GM23338 (cell line): ENCODE results near the gene RAPGEF5.

Experiments used
- EZH2 ChIP-seq: fragments of 200-600 bp; sonication (generic); IDR thresholded peaks from one replicate; pipeline ENCODE4 v1.8.0; 2017; ENCODE audit warnings: antibody characterized with exemption, mild to moderate bottlenecking, low read depth; ENCODE audit not compliant: unreplicated experiment
- POLR2AphosphoS5 ChIP-seq: IDR thresholded peaks from 2 replicates; pipeline ENCODE4 v1.6.1; 2016; ENCODE audit warnings: antibody characterized with exemption, low read depth
- TF ChIP-seq, protein P1 (sequence below), 2 experiments: fragments of 200-600 bp in 1 of 2; sonication (generic) in 1 of 2; conservative IDR thresholded peaks; 2 replicates each; pipeline versions ENCODE4 v1.5.1 to v1.6.1; 2016 to 2017; ENCODE audit warnings: antibody characterized with exemption in 2 of 2, low read depth in 2 of 2, mild to moderate bottlenecking in 2 of 2, moderate library complexity in 1 of 2
- TF ChIP-seq, protein P2 (sequence below): IDR thresholded peaks from one replicate; pipeline ENCODE4 v1.6.1; 2018; ENCODE audit warnings: antibody characterized with exemption; ENCODE audit not compliant: unreplicated experiment

DNA sequence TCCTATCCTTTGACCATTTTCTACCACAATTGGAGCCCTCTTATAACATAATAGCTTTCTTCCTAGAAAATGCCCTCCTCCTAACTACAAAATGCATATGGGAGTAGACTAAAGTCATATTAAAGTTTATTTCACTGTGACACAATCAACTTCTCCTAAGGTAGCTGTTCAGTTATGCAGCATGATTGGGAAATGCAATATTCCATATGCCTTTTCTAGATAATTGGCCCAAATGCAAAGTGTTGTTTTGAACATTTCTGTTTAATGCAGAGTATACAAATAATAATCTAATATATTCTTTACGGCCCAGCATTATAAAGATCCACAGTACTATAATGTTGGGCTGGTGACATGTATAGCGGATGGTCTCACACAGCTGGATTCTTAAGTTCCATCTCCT lies 205.1 kb downstream of the RAPGEF5 start:
- TF ChIP-seq, protein P1, sequence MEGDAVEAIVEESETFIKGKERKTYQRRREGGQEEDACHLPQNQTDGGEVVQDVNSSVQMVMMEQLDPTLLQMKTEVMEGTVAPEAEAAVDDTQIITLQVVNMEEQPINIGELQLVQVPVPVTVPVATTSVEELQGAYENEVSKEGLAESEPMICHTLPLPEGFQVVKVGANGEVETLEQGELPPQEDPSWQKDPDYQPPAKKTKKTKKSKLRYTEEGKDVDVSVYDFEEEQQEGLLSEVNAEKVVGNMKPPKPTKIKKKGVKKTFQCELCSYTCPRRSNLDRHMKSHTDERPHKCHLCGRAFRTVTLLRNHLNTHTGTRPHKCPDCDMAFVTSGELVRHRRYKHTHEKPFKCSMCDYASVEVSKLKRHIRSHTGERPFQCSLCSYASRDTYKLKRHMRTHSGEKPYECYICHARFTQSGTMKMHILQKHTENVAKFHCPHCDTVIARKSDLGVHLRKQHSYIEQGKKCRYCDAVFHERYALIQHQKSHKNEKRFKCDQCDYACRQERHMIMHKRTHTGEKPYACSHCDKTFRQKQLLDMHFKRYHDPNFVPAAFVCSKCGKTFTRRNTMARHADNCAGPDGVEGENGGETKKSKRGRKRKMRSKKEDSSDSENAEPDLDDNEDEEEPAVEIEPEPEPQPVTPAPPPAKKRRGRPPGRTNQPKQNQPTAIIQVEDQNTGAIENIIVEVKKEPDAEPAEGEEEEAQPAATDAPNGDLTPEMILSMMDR (conservative IDR thresholded peaks at IDR 0.05; ENCODE audit: low read depth in 2 of 2) = no peak
- TF ChIP-seq, protein P2, sequence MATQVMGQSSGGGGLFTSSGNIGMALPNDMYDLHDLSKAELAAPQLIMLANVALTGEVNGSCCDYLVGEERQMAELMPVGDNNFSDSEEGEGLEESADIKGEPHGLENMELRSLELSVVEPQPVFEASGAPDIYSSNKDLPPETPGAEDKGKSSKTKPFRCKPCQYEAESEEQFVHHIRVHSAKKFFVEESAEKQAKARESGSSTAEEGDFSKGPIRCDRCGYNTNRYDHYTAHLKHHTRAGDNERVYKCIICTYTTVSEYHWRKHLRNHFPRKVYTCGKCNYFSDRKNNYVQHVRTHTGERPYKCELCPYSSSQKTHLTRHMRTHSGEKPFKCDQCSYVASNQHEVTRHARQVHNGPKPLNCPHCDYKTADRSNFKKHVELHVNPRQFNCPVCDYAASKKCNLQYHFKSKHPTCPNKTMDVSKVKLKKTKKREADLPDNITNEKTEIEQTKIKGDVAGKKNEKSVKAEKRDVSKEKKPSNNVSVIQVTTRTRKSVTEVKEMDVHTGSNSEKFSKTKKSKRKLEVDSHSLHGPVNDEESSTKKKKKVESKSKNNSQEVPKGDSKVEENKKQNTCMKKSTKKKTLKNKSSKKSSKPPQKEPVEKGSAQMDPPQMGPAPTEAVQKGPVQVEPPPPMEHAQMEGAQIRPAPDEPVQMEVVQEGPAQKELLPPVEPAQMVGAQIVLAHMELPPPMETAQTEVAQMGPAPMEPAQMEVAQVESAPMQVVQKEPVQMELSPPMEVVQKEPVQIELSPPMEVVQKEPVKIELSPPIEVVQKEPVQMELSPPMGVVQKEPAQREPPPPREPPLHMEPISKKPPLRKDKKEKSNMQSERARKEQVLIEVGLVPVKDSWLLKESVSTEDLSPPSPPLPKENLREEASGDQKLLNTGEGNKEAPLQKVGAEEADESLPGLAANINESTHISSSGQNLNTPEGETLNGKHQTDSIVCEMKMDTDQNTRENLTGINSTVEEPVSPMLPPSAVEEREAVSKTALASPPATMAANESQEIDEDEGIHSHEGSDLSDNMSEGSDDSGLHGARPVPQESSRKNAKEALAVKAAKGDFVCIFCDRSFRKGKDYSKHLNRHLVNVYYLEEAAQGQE = no peak
- no peak for TF ChIP-seq EZH2
- no peak for TF ChIP-seq POLR2AphosphoS5
